ENCODE measurements around the gene CHST8.
"Not testable (repeated sequence)": the region's sequence is repeated elsewhere in the genome, so short reads cannot be mapped to it uniquely, and the experiment has no call there.

The CHST8 gene

GRCh38 chr19:33654840-33655508 lies 33.2 kb downstream of the CHST8 start:
- H3K4me3 ChIP-seq (ENCODE audit: low read depth, low read length), result no peak overlapping the region
- no peak for TF ChIP-seq CTCF (IDR thresholded peaks at IDR 0.05; ENCODE audit: low read depth, low read length, missing control alignments)
- no peak for DNase-seq (ENCODE audit: low read depth)

GRCh38 chr19:33659835-33660234 lies 38.1 kb downstream of the CHST8 start:
- no peak for DNase-seq (ENCODE audit: low read depth)
- TF ChIP-seq CTCF (IDR thresholded peaks at IDR 0.05; ENCODE audit: low read depth, low read length, missing control alignments), result no peak
- no peak overlapping the region for H3K4me3 ChIP-seq (ENCODE audit: low read depth, low read length)

GRCh38 chr19:33660410-33661124 lies 38.8 kb downstream of the CHST8 start:
- no peak for TF ChIP-seq CTCF (IDR thresholded peaks at IDR 0.05; ENCODE audit: low read depth, low read length, missing control alignments)
- no peak for DNase-seq (ENCODE audit: low read depth)
- H3K4me3 ChIP-seq (ENCODE audit: low read depth, low read length), result no peak overlapping the region

GRCh38 chr19:33661336-33661735 lies 39.6 kb downstream of the CHST8 start:
- no peak for TF ChIP-seq CTCF (IDR thresholded peaks at IDR 0.05; ENCODE audit: low read depth, low read length, missing control alignments)
- no peak for DNase-seq (ENCODE audit: low read depth)

GRCh38 chr19:33662391-33663092 lies 40.8 kb downstream of the CHST8 start:
- no peak for DNase-seq (ENCODE audit: low read depth)
- TF ChIP-seq CTCF (IDR thresholded peaks at IDR 0.05; ENCODE audit: low read depth, low read length, missing control alignments), result no peak
- H3K4me3 ChIP-seq (ENCODE audit: low read depth, low read length), result no peak overlapping the region

More at GRCh38 chr19:33661336-33661735, 39.6 kb downstream of the CHST8 start:
- no peak overlapping the region for H3K4me3 ChIP-seq (ENCODE audit: low read depth, low read length)

- not testable (repeated sequence) for DNase-seq (ENCODE audit: low read depth); H3K4me3 ChIP-seq (ENCODE audit: low read depth, low read length)
These were observed 41.6 kb downstream of the CHST8 start for GRCh38 chr19:33663316-33663715.

GRCh38 chr19:33664744-33665143 lies 43.0 kb downstream of the CHST8 start:
- no peak for TF ChIP-seq CTCF (IDR thresholded peaks at IDR 0.05; ENCODE audit: low read depth, low read length, missing control alignments)
- DNase-seq (ENCODE audit: low read depth), result no peak

More at GRCh38 chr19:33664744-33665143, 43.0 kb downstream of the CHST8 start:
- H3K4me3 ChIP-seq (ENCODE audit: low read depth, low read length), result no peak overlapping the region
